ENCODE data around the gene MT1G.

DNA sequence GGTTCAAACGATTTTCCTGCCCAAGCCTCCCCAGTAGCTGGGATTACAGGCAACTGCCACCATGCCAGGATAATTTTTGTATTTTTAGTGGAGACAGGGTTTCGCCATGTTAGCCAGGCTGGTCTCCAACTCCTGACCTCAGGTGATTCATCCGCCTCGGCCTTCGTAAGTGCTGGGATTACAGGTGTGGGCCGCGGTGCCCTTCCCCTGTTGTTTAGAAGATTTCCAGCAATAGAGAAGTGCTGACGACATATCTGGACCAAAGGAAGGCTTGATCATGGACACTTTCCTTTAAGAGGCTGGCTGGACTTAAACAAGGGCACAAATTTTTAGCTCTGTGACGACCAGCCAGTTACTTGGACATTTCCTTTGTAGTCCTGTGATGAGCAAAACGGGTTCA, 36.7 kb downstream of the MT1G start:
- TF ChIP-seq, protein P1, sequence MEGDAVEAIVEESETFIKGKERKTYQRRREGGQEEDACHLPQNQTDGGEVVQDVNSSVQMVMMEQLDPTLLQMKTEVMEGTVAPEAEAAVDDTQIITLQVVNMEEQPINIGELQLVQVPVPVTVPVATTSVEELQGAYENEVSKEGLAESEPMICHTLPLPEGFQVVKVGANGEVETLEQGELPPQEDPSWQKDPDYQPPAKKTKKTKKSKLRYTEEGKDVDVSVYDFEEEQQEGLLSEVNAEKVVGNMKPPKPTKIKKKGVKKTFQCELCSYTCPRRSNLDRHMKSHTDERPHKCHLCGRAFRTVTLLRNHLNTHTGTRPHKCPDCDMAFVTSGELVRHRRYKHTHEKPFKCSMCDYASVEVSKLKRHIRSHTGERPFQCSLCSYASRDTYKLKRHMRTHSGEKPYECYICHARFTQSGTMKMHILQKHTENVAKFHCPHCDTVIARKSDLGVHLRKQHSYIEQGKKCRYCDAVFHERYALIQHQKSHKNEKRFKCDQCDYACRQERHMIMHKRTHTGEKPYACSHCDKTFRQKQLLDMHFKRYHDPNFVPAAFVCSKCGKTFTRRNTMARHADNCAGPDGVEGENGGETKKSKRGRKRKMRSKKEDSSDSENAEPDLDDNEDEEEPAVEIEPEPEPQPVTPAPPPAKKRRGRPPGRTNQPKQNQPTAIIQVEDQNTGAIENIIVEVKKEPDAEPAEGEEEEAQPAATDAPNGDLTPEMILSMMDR (IDR thresholded peaks at IDR 0.05), result no peak
- no peak for TF ChIP-seq POLR2A (IDR thresholded peaks at IDR 0.05)

All from heart left ventricle (tissue), 13 donors.